Activated CD4-positive, alpha-beta T cell treated with anti-CD3 and anti-CD28 coated beads for 36 hours (primary cell): ENCODE results near the gene HEPN1. TPM values are rescaled to one million over a fixed set of nuclear protein-coding genes. Genes with fewer than 3 reads are reported as not detected.
"Not testable (repeated sequence)": the region's sequence is repeated elsewhere in the genome, so short reads cannot be mapped to it uniquely, and the experiment has no call there.

Experiments
- ATAC-seq: fragments of 200-7000 bp; cut with Tn5 transposase; one replicate; pipeline ENCODE4 v1.10.0; 2021; ENCODE audit warnings: mild to moderate bottlenecking, moderate library complexity
- CTCF ChIA-PET: fragments of 350-600 bp; sonication (Branson Sonifier 250); formaldehyde crosslinking; loops from one replicate; lab custom pipeline; 2021; ENCODE audit warnings: antibody characterized with exemption; lab: Charles Lee
- POLR2A ChIA-PET: fragments of 350-600 bp; sonication (Branson Sonifier 250); formaldehyde crosslinking; loops from one replicate; lab custom pipeline; 2021; ENCODE audit warnings: antibody characterized with exemption, inconsistent platforms; lab: Charles Lee
- DNase-seq: peaks from one replicate; pipeline ENCODE4 v3.0.0-alpha.2; 2020
- H3K27ac Mint-ChIP-seq: one replicate; pipeline ENCODE4 v1.8.0; 2021; ENCODE audit warnings: mixed read lengths
- H3K27me3 Mint-ChIP-seq: one replicate; pipeline ENCODE4 v1.8.0; 2021; ENCODE audit warnings: mixed read lengths
- H3K36me3 Mint-ChIP-seq: one replicate; pipeline ENCODE4 v1.8.0; 2021; ENCODE audit warnings: low read depth, mixed read lengths
- H3K4me1 Mint-ChIP-seq: one replicate; pipeline ENCODE4 v1.8.0; 2021; ENCODE audit warnings: mixed read lengths
- H3K4me3 Mint-ChIP-seq: one replicate; pipeline ENCODE4 v1.8.0; 2021; ENCODE audit warnings: mild to moderate bottlenecking, moderate library complexity, mixed read lengths
- H3K9me3 Mint-ChIP-seq: one replicate; pipeline ENCODE4 v1.8.0; 2021; ENCODE audit warnings: low read depth, mixed read lengths
- intact Hi-C, 2 experiments: fragments of 100-400 bp; cut with DNase I in 1 of 2; cut with micrococcal nuclease in 1 of 2; formaldehyde crosslinking; loops; one replicate each; pipeline versions ENCODE4 v1.14.2 to v1.15.1; 2022 to 2024; cut with DNase I, micrococcal nuclease
- total RNA-seq, 2 experiments: library from RNA; stranded (reverse); gene quantifications; one replicate each; pipeline ENCODE4 v1.2.3, GENCODE V29; 2021

The HEPN1 gene
- total RNA-seq, 2 experiments from 2014 or later, result not detected

- H3K4me1 Mint-ChIP-seq, result peaks cover 18% of the 10 kb centered on the region
- POLR2A ChIA-PET, result no interaction called here
- CTCF ChIA-PET, result interaction anchor here (1.3 kb wide), 1 partner anchor 196 kb away, joined by 4 read pairs; no protein-coding TSS in a partner anchor
- H3K4me3 Mint-ChIP-seq, result no peak overlapping the region
- ATAC-seq, result no peak
- H3K27me3 Mint-ChIP-seq, result no peaks in the 10 kb centered on the region
- H3K9me3 Mint-ChIP-seq, result peaks cover 9% of the 10 kb centered on the region
- DNase-seq, result no peak
- intact Hi-C loops, result no loop called here
- peaks cover 7% of the 10 kb centered on the region for H3K36me3 Mint-ChIP-seq
- no peak overlapping the region for H3K27ac Mint-ChIP-seq
These were observed 25.5 kb downstream of the HEPN1 start for GRCh38 chr11:124944565-124944964.

- H3K27ac Mint-ChIP-seq, result no peak overlapping the region
- peaks cover 7% of the 10 kb centered on the region for H3K36me3 Mint-ChIP-seq
- peaks cover 18% of the 10 kb centered on the region for H3K4me1 Mint-ChIP-seq
- H3K9me3 Mint-ChIP-seq, result peaks cover 9% of the 10 kb centered on the region
- DNase-seq (no peak), ATAC-seq (no peak)
- H3K4me3 Mint-ChIP-seq, result no peak overlapping the region
- POLR2A ChIA-PET, result no interaction called here
- H3K27me3 Mint-ChIP-seq, result no peaks in the 10 kb centered on the region
- intact Hi-C loops, result no loop called here
- CTCF ChIA-PET, result interaction anchor here (0.5 to 1.1 kb wide), 2 partner anchors 85 to 196 kb away, joined by 4 to 7 read pairs; no protein-coding TSS in a partner anchor
These were observed 26.8 kb downstream of the HEPN1 start for GRCh38 chr11:124945826-124946225.

GRCh38 chr11:124946735-124947141, 27.7 kb downstream of the HEPN1 start:
- POLR2A ChIA-PET, result no interaction called here
- ATAC-seq (no peak), DNase-seq (no peak)
- Mint-ChIP-seq H3K36me3 (peaks cover 7% of the 10 kb centered on the region), H3K4me3 (no peak overlapping the region), H3K9me3 (peaks cover 9% of the 10 kb centered on the region), H3K27me3 (no peaks in the 10 kb centered on the region), H3K27ac (no peak overlapping the region), H3K4me1 (peaks cover 18% of the 10 kb centered on the region)
- CTCF ChIA-PET, result no interaction called here
- intact Hi-C loops, result no loop called here

GRCh38 chr11:124950601-124951330, 31.7 kb downstream of the HEPN1 start:
- H3K4me1 Mint-ChIP-seq, result peaks cover 4% of the 10 kb centered on the region
- no peak overlapping the region for H3K27ac Mint-ChIP-seq
- peaks cover 9% of the 10 kb centered on the region for H3K9me3 Mint-ChIP-seq
- no peak for ATAC-seq
- ChIA-PET CTCF (interaction anchor here (0.5 to 1.4 kb wide), 2 partner anchors 74 to 141 kb away, joined by 3 to 4 read pairs; no protein-coding TSS in a partner anchor), POLR2A (no interaction called here)
- no peaks in the 10 kb centered on the region for H3K27me3 Mint-ChIP-seq
- intact Hi-C loops, result loop anchor here (5.0 to 10.0 kb wide), 4 partner anchors 203 to 937 kb away; partner anchors contain the start of genes CHEK1 (in 1 of the 2), HYLS1 (in 1 of the 2), SIAE (in 1 of the 2) and SPA17 (in 1 of the 2)
- no peak for DNase-seq
- H3K4me3 Mint-ChIP-seq, result no peak overlapping the region
- H3K36me3 Mint-ChIP-seq, result peaks cover 7% of the 10 kb centered on the region

- ATAC-seq (no peak), DNase-seq (no peak)
- Mint-ChIP-seq H3K27ac (no peak overlapping the region), H3K4me1 (peaks cover 4% of the 10 kb centered on the region), H3K9me3 (peaks cover 9% of the 10 kb centered on the region), H3K27me3 (no peaks in the 10 kb centered on the region), H3K36me3 (peaks cover 7% of the 10 kb centered on the region), H3K4me3 (no peak overlapping the region)
- intact Hi-C loops, result loop anchor here (5.0 to 10.0 kb wide), 4 partner anchors 204 to 936 kb away; partner anchors contain the start of genes CHEK1 (in 1 of the 2), HYLS1 (in 1 of the 2), SIAE (in 1 of the 2) and SPA17 (in 1 of the 2)
- POLR2A ChIA-PET, result no interaction called here
- CTCF ChIA-PET, result interaction anchor here (1.4 kb wide), 1 partner anchor 75 kb away, joined by 3 read pairs; no protein-coding TSS in a partner anchor
These were observed 32.3 kb downstream of the HEPN1 start for GRCh38 chr11:124951341-124951740.

GRCh38 chr11:124953753-124954589, 34.9 kb downstream of the HEPN1 start, which contains the start of gene CCDC15:
CCDC15 (plus strand) TSS chr11:124954202; CDS start chr11:124954733, 531 bp downstream.
- H3K27me3 Mint-ChIP-seq, result no peaks in the 10 kb centered on the region
- intact Hi-C loops, result loop anchor here (1.0 to 10.0 kb wide), 15 partner anchors 34 to 1315 kb away; partner anchors contain the start of genes HYLS1 (in 2 of the 2), SIAE (in 2 of the 2), SPA17 (in 2 of the 2) and TMEM218 (in 2 of the 2)
- peak; percentile 98 for ATAC-seq
- ChIA-PET POLR2A (interaction anchor here (0.5 kb wide), 1 partner anchor 197 kb away, joined by 3 read pairs; no protein-coding TSS in a partner anchor), CTCF (interaction anchor here (0.6 to 2.1 kb wide), 12 partner anchors 11 to 638 kb away, joined by 3 to 13 read pairs (median 4); partner anchors contain the start of genes STT3A and TMEM218)
- H3K36me3 Mint-ChIP-seq, result peaks cover 3% of the 10 kb centered on the region
- H3K4me1 Mint-ChIP-seq, result peaks cover 4% of the 10 kb centered on the region
- no peak within 1 kb of the TSS for H3K4me3 Mint-ChIP-seq
- no peak within 1 kb of the TSS for H3K27ac Mint-ChIP-seq
- peak; percentile 97 for DNase-seq
- peaks cover 4% of the 10 kb centered on the region for H3K9me3 Mint-ChIP-seq

GRCh38 chr11:124954590-124954955, 35.5 kb downstream of the HEPN1 start:
- POLR2A ChIA-PET, result no interaction called here
- H3K4me1 Mint-ChIP-seq, result no peaks in the 10 kb centered on the region

GRCh38 chr11:124955035-124955434, 36.0 kb downstream of the HEPN1 start:
- no peak for ATAC-seq
- DNase-seq, result no peak
- Mint-ChIP-seq H3K27ac (no peak overlapping the region), H3K4me3 (no peak overlapping the region), H3K9me3 (no peaks in the 10 kb centered on the region), H3K4me1 (no peaks in the 10 kb centered on the region), H3K27me3 (no peaks in the 10 kb centered on the region), H3K36me3 (no peaks in the 10 kb centered on the region)
- CTCF ChIA-PET, result interaction anchor here (0.5 to 1.9 kb wide), 5 partner anchors 83 to 391 kb away, joined by 3 to 7 read pairs (median 4); partner anchors contain the start of gene TMEM218
- intact Hi-C loops, result loop anchor here (2.0 to 10.0 kb wide), 7 partner anchors 118 to 1314 kb away; partner anchors contain the start of genes CDON (in 1 of the 2), CHEK1 (in 1 of the 2), FOXRED1 (in 1 of the 2) and HYLS1 (in 1 of the 2)
- POLR2A ChIA-PET, result no interaction called here

More at GRCh38 chr11:124954590-124954955, 35.5 kb downstream of the HEPN1 start:
- CTCF ChIA-PET, result interaction anchor here (0.6 to 2.1 kb wide), 8 partner anchors 78 to 391 kb away, joined by 3 to 13 read pairs (median 4); partner anchors contain the start of gene TMEM218
- H3K27ac Mint-ChIP-seq, result no peak overlapping the region
- intact Hi-C loops, result loop anchor here (1.0 to 10.0 kb wide), 14 partner anchors 78 to 1314 kb away; partner anchors contain the start of genes HYLS1 (in 2 of the 2), SIAE (in 2 of the 2), SPA17 (in 2 of the 2) and TMEM218 (in 2 of the 2)
- no peaks in the 10 kb centered on the region for H3K27me3 Mint-ChIP-seq
- DNase-seq (no peak), ATAC-seq (no peak)
- no peaks in the 10 kb centered on the region for H3K36me3 Mint-ChIP-seq
- no peaks in the 10 kb centered on the region for H3K9me3 Mint-ChIP-seq
- no peak overlapping the region for H3K4me3 Mint-ChIP-seq

GRCh38 chr11:124961972-124962609, 43.0 kb downstream of the HEPN1 start:
- H3K4me3 Mint-ChIP-seq, result no peak overlapping the region
- no peak overlapping the region for H3K27ac Mint-ChIP-seq
- H3K36me3 Mint-ChIP-seq, result peaks cover 3% of the 10 kb centered on the region
- DNase-seq (no peak), ATAC-seq (peak; percentile 98)
- H3K4me1 Mint-ChIP-seq, result no peaks in the 10 kb centered on the region
- no peaks in the 10 kb centered on the region for H3K27me3 Mint-ChIP-seq
- H3K9me3 Mint-ChIP-seq, result no peaks in the 10 kb centered on the region
- intact Hi-C loops, result loop anchor here (1.0 to 5.0 kb wide), 7 partner anchors 149 to 441 kb away; partner anchors contain the start of gene TMEM218 (in 1 of the 2)
- CTCF ChIA-PET, result interaction anchor here (4.8 kb wide), 1 partner anchor 180 kb away, joined by 32 read pairs; no protein-coding TSS in a partner anchor
- POLR2A ChIA-PET, result no interaction called here

GRCh38 chr11:124968197-124968596, 49.1 kb downstream of the HEPN1 start:
- CTCF ChIA-PET, DNase-seq, H3K4me3 Mint-ChIP-seq, H3K9me3 Mint-ChIP-seq, intact Hi-C loops, H3K4me1 Mint-ChIP-seq, POLR2A ChIA-PET, ATAC-seq, H3K36me3 Mint-ChIP-seq, H3K27ac Mint-ChIP-seq, H3K27me3 Mint-ChIP-seq: not testable (repeated sequence)
